Mucosa of rectum (tissue), 2 donors: ENCODE measurements around the gene CKAP2.
"Not testable (repeated sequence)": the region's sequence is repeated elsewhere in the genome, so short reads cannot be mapped to it uniquely, and the experiment has no call there.

Experiments
- H3K27ac ChIP-seq, 2 donors: one replicate each; pipeline ENCODE4 v1.7.0; 2013; ENCODE audit warnings: inconsistent platforms in 2 of 2, low read depth in 2 of 2, low read length in 2 of 2
- H3K27me3 ChIP-seq, 2 donors: one replicate each; pipeline ENCODE4 v1.7.0; 2013; ENCODE audit warnings: low read length in 2 of 2; ENCODE audit not compliant: control insufficient read depth in 2 of 2, insufficient read depth in 2 of 2
- H3K36me3 ChIP-seq, 2 donors: one replicate each; pipeline ENCODE4 v1.7.0; 2013; ENCODE audit warnings: low read length in 2 of 2; ENCODE audit not compliant: control insufficient read depth in 2 of 2, insufficient read depth in 2 of 2
- H3K4me1 ChIP-seq, 2 donors: one replicate each; pipeline ENCODE4 v1.7.0; 2013; ENCODE audit warnings: low read length in 2 of 2, mild to moderate bottlenecking in 1 of 2; ENCODE audit not compliant: control insufficient read depth in 2 of 2, insufficient read depth in 2 of 2
- H3K4me3 ChIP-seq, 2 donors: one replicate each; pipeline ENCODE4 v1.7.0; 2013; ENCODE audit warnings: low read length in 2 of 2
- H3K9ac ChIP-seq, 2 donors: one replicate each; pipeline ENCODE4 v1.7.0; 2013; ENCODE audit warnings: low read length in 2 of 2, low read depth in 1 of 2, mild to moderate bottlenecking in 1 of 2
- H3K9me3 ChIP-seq, 2 donors: one replicate each; pipeline ENCODE4 v1.7.0; 2013; ENCODE audit warnings: low read length in 2 of 2; ENCODE audit not compliant: control insufficient read depth in 2 of 2
- donor health status: healthy.
- donor health status: Normal muscosa, but diverticular disease.

CKAP2 gene

GRCh38 chr13:52451135-52451804 lies 4.0 kb upstream of the CKAP2 start:
- Histone ChIP-seq H3K4me1 (peaks cover 23 to 28% of the 10 kb centered on the region in 2 donors), H3K27me3 (no peaks in the 10 kb centered on the region)

DNA sequence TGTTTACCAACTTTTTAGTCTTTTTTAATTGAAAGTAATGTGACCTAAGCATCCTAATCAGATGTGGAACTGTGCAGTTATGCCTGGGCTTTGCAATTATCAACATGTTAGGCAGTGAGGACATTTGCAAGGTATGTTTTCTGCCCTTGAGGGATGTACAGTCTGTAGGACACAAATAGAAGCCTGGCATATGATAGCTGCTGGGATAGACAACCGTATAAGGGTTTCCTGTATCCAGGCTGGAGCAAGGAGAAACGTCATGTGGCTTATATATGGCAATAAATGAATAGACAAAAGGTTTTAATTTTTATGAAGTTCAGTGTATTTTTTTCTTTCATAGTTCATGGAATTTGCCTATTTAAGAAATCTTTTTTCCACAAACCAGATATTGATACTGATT lies 2.8 kb upstream of the CKAP2 start:
- Histone ChIP-seq H3K27me3 (no peaks in the 10 kb centered on the region), H3K9ac (no peak overlapping the region), H3K9me3 (no peaks in the 10 kb centered on the region), H3K36me3 (no peaks in the 10 kb centered on the region), H3K27ac (no peak overlapping the region), H3K4me1 (peaks cover 28 to 29% of the 10 kb centered on the region in 2 donors), H3K4me3 (no peak overlapping the region)

More at GRCh38 chr13:52451135-52451804, 4.0 kb upstream of the CKAP2 start:
- no peaks in the 10 kb centered on the region for H3K36me3 ChIP-seq
- H3K9ac ChIP-seq: no peak overlapping the region
- peak overlapping the region in 1 of 2 donors; percentile 98 for H3K27ac ChIP-seq
- no peaks in the 10 kb centered on the region for H3K9me3 ChIP-seq
- H3K4me3 ChIP-seq: peak overlapping the region in 1 of 2 donors; percentile 23

GRCh38 chr13:52454459-52454819 lies 839 bp upstream of the CKAP2 start:
- Histone ChIP-seq H3K9me3 (no peaks in the 10 kb centered on the region), H3K27ac (peak overlapping the region; percentile 85 to 97), H3K9ac (peak overlapping the region; percentile 74 to 92), H3K4me1 (peaks cover 17 to 19% of the 10 kb centered on the region in 2 donors), H3K4me3 (peak overlapping the region; percentile 84 to 95), H3K36me3 (peaks cover 0 to under 1% of the 10 kb centered on the region in 2 donors), H3K27me3 (no peaks in the 10 kb centered on the region)

DNA sequence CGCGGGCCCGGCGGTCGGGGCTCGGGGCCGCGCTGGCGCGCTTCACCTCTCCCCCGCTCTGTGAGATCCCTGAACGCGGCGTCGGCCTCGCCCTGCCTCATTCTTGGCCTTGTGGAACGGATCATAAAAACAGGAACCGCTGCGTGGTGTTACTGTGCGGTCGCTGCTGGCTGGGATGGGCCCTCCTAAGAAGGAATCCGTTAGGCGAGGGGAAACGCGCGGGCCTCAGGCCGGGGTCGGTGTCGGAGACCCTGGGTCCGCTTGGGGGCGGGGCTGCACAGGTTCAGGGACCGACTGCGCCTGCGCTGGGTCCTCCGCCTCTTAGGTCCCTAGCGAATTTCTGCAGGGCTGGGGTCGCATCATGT lies 381 bp downstream of the CKAP2 start:
- peak overlapping the region; percentile 84 to 95 for H3K4me3 ChIP-seq
- H3K4me1 ChIP-seq: peaks cover 17 to 19% of the 10 kb centered on the region in 2 donors
- peak overlapping the region; percentile 85 to 97 for H3K27ac ChIP-seq
- no peaks in the 10 kb centered on the region for H3K27me3 ChIP-seq
- H3K9me3 ChIP-seq: no peaks in the 10 kb centered on the region
- peak overlapping the region; percentile 74 to 83 for H3K9ac ChIP-seq
- H3K36me3 ChIP-seq: peaks cover 0 to 3% of the 10 kb centered on the region in 2 donors

- no peaks in the 10 kb centered on the region for H3K9me3 ChIP-seq
- H3K4me3 ChIP-seq: no peak overlapping the region
- H3K9ac ChIP-seq: no peak overlapping the region
- peaks cover 8 to 13% of the 10 kb centered on the region in 2 donors for H3K4me1 ChIP-seq
- H3K27me3 ChIP-seq: no peaks in the 10 kb centered on the region
- H3K27ac ChIP-seq: no peak overlapping the region
- peaks cover 8 to 15% of the 10 kb centered on the region in 2 donors for H3K36me3 ChIP-seq
Measured at GRCh38 chr13:52459668-52460067, 4.4 kb downstream of the CKAP2 start.

DNA sequence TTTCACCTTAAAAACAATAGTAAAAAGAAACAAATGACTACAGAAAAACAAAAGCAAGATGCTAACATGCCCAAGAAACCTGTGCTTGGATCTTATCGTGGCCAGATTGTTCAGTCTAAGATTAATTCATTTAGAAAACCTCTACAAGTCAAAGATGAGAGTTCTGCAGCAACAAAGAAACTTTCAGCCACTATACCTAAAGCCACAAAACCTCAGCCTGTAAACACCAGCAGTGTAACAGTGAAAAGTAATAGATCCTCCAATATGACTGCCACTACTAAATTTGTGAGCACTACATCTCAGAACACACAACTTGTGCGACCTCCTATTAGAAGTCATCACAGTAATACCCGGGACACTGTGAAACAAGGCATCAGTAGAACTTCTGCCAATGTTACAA lies 6.0 kb downstream of the CKAP2 start:
- Histone ChIP-seq H3K9ac (no peak overlapping the region), H3K4me1 (peaks cover 0 to 6% of the 10 kb centered on the region in 2 donors), H3K4me3 (no peak overlapping the region), H3K27me3 (no peaks in the 10 kb centered on the region), H3K9me3 (no peaks in the 10 kb centered on the region), H3K27ac (no peak overlapping the region), H3K36me3 (peaks cover 8 to 21% of the 10 kb centered on the region in 2 donors)

GRCh38 chr13:52463526-52463925 lies 8.2 kb downstream of the CKAP2 start:
- no peak overlapping the region for H3K9ac ChIP-seq

GRCh38 chr13:52468487-52468886 lies 13.2 kb downstream of the CKAP2 start:
- H3K36me3 ChIP-seq, H3K4me1 ChIP-seq, H3K4me3 ChIP-seq, H3K27ac ChIP-seq, H3K9me3 ChIP-seq, H3K9ac ChIP-seq, H3K27me3 ChIP-seq: not testable (repeated sequence)

More at GRCh38 chr13:52463526-52463925, 8.2 kb downstream of the CKAP2 start:
- H3K4me3 ChIP-seq: no peak overlapping the region
- no peaks in the 10 kb centered on the region for H3K27me3 ChIP-seq
- H3K4me1 ChIP-seq: no peaks in the 10 kb centered on the region
- H3K9me3 ChIP-seq: no peaks in the 10 kb centered on the region
- H3K36me3 ChIP-seq: peaks cover 8 to 24% of the 10 kb centered on the region in 2 donors
- H3K27ac ChIP-seq: no peak overlapping the region

DNA sequence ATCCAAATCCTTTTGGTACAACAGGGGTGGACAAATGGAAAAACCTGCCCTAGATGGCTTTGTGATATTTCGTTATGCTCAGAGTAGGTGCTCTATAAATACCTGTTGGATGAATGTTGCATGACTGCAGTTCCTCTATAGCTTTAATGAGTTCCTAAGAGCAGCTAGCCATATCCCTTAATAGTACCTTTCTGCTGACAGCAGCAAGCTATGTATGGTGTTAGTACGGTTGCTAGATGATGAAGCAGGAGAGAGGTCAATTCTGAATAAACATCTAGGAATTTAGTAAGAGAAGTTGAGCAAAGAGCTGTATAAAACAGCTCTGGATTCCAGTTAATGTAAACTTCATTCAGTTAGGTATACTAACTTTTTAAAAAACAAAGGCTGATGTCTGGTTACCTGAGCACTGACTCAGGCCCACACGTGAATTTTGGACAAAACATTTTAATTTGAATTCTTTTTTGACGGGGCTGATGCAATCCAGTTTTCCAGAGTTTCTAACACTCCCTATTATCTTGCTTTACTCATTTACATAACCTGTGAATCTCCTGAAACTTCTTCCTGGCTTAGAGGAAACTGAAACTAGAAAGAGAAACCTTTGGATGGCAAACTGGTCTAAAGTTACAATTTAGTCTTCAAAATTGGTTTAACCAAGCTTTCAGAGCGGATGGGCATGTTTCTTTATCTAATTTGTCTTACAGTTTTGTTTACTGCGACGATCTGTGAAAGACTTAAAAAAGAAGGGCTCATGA lies 25.6 kb downstream of the CKAP2 start:
- not testable (repeated sequence) for H3K4me1 ChIP-seq, H3K9ac ChIP-seq, H3K36me3 ChIP-seq, H3K27me3 ChIP-seq, H3K27ac ChIP-seq, H3K4me3 ChIP-seq, H3K9me3 ChIP-seq

GRCh38 chr13:52487078-52487477 lies 31.8 kb downstream of the CKAP2 start:
- H3K27ac ChIP-seq, H3K9me3 ChIP-seq, H3K9ac ChIP-seq, H3K4me3 ChIP-seq, H3K4me1 ChIP-seq, H3K27me3 ChIP-seq, H3K36me3 ChIP-seq: not testable (repeated sequence)
